ENCODE measurements around the gene JOSD1. TPM values are rescaled to one million over a fixed set of nuclear protein-coding genes. Genes with fewer than 3 reads are reported as not detected.
"Not testable (repeated sequence)": the region's sequence is repeated elsewhere in the genome, so short reads cannot be mapped to it uniquely, and the experiment has no call there.

JOSD1 gene
- total RNA-seq, 3 donors from 2014 or later, result 65.3 to 76.0 (median 72.8) TPM

DNA sequence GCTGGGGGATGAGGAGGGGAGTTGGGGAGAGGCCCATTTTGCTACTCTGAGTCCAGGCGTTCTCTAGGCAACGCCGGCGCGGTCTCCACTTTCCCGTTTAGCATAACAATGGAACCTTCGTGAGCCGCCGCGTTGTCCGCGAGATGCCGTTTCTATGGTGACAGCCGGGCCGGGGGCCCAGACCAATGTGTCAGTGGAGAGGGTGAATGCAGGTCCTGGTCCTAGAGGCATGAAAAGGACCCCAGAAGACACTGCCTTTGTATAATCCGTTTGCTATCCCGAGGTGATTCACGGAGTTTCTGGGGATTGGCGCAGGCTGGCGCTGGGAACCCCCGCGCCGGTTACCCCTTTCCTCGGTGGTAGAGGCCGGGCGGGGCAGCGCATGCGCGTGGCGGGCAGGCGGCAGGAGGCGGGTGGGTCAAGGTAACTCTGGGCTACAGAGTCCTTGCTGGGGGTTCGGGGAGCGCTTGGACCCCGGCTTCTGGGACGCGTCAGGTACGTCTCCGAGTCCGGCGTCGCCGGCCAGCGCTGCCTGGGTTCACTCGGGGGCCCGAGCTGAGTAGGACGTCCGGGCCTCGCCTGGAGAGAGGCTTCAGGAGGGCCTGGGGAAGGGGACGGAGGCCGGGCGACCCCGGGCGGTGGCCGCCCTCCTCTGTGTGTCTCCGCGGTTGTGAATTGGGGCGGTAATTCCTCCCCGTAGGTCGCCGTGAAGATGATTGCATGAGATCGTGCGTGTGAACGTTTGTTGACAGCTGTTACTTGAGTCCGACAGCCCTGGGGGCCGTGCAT is 44.3 kb downstream of the JOSD1 start, which contains the start of the genes CBY1 and FAM227A:
CBY1 (plus strand) TSS at position 383 of the 789 bp plus-strand sequence. CDS start 11,417 bp downstream, outside the sequence.
FAM227A (minus strand) TSS at position 137 of the 789 bp plus-strand sequence. CDS start 6,224 bp downstream, outside the sequence.
- Mint-ChIP-seq H3K9me3 (no peaks in the 10 kb centered on the region), H3K36me3 (ENCODE audit: insufficient read depth) (no peaks in the 10 kb centered on the region), H3K27me3 (ENCODE audit: low read depth) (no peaks in the 10 kb centered on the region), H3K4me3 (peak within 1 kb of the TSS; percentile 92), H3K4me1 (ENCODE audit: low read depth) (peaks cover 14% of the 10 kb centered on the region)
- ATAC-seq (peak; percentile 92), DNase-seq (peak; percentile 76)

DNA sequence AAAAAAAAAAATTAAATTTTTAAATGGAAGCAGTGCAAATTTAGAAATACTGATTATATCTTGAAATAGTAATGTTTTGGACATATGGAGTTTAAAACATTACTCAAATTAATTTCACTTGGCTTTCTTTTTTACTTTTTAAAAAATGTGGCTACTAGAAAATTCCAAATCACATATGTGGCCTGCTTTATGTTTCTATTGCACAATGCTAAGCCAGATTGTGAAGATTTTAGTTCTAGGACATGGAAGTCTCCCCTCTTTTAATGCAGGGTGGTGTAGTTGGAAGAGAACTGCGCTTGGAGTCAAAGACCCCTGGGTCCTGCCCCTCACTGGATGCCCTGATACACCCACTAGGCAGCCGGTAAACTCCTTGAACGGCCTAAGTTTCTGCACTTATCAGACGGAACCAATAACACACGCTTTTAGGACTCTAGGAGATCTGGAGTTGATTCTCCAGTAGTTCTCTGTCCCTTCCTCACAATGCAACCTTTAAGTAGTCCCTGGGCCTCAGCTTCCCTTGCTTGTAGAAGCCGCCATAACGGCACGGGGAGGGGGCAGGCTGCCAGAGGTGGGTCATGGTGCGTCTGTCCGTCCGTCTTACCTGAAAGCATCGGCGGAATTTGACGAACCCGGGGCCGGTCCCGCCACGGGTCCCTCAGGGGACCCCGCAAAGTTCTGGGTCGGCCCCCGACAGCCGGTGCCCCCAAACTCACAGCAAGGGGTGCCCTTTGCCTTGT is 45.1 kb downstream of the JOSD1 start:
- peak overlapping the region; percentile 92 for H3K4me3 Mint-ChIP-seq
- no peaks in the 10 kb centered on the region for H3K36me3 Mint-ChIP-seq (ENCODE audit: insufficient read depth)
- peaks cover 14% of the 10 kb centered on the region for H3K4me1 Mint-ChIP-seq (ENCODE audit: low read depth)
- ATAC-seq (peak in 1 of 2 donors; percentile 2), DNase-seq (no peak)
- no peaks in the 10 kb centered on the region for H3K9me3 Mint-ChIP-seq
- H3K27me3 Mint-ChIP-seq (ENCODE audit: low read depth), result no peaks in the 10 kb centered on the region

DNA sequence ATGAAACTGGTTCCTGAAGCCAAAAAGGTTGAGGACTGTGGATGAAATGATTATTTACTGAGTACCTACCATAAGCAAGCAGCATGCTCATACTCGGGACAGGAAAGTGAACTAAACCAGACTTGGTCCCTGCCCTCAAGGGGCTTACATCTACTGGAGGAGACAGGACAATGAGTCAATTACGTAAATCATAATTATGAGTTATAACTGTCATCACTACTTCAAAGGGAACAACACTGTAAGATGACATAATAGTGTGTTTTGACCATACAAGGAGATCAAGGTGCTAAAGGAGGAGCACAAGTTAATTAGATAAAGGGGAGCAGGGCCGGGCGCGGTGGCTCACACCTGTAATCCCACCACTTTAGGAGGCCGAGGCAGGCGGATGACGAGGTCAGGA is 47.0 kb downstream of the JOSD1 start:
- Mint-ChIP-seq H3K4me1 (ENCODE audit: low read depth) (peaks cover 14% of the 10 kb centered on the region), H3K27me3 (ENCODE audit: low read depth) (no peaks in the 10 kb centered on the region), H3K36me3 (ENCODE audit: insufficient read depth) (no peaks in the 10 kb centered on the region), H3K9me3 (no peaks in the 10 kb centered on the region), H3K4me3 (no peak overlapping the region)
- ATAC-seq, result no peak
- no peak for DNase-seq

DNA sequence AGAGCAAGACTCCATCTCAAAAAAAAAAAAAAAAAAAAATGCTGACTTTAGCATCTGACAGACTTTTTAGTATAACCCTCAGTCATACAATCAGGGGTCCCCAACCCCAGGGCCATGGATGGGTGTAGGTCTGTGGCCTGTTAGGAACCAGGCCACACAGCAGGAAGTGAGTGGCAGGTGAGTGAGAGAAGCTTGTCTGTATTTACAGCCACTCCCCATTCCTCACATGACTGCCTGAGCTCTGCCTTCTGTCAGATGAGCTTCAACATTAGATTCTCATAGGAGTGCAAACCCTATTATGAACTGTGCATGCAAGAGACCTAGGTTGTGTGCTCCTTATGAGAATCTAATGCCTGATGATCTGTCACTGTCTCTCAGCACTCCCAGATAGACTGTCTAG is 47.9 kb downstream of the JOSD1 start:
- Mint-ChIP-seq H3K27me3 (ENCODE audit: low read depth) (no peaks in the 10 kb centered on the region), H3K9me3 (no peaks in the 10 kb centered on the region), H3K36me3 (ENCODE audit: insufficient read depth) (no peaks in the 10 kb centered on the region), H3K4me1 (ENCODE audit: low read depth) (peaks cover 12% of the 10 kb centered on the region), H3K4me3 (no peak overlapping the region)
- DNase-seq, result no peak
- ATAC-seq, result no peak

DNA sequence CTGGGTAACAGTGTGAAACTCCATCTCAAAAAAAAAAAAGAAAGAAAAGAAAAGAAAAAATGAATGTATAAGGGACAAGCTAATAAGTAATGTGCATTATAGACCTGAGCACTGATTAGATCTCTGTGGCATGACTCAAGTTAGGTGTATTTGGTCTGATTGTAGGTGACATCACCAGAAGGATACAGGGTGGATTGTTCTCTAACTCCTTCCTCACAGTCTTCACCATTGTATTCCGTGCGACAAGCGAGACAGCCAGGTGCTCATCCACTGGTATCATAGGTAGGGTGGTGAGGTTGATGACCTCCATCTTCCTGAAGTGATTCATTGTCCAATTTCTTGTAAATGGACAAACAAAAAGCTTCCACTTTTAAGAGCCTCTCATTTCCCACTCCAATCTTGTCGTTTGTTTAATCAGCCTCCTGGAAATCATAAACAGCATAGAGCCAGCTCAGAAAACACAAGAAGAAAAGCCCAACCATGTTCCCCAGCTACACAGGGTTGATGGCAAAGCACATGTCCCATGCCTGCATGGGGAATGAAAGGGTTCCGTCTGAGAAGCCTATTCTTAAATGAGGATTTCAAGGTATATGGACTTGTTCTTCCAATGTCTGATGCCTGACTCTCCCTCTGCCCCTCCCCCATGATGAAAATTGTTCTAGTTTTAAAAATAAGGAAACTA is 50.8 kb downstream of the JOSD1 start:
- H3K27me3 Mint-ChIP-seq (ENCODE audit: low read depth), result peaks cover 2% of the 10 kb centered on the region
- H3K36me3 Mint-ChIP-seq (ENCODE audit: insufficient read depth), result no peaks in the 10 kb centered on the region
- peaks cover 2% of the 10 kb centered on the region for H3K4me1 Mint-ChIP-seq (ENCODE audit: low read depth)
- ATAC-seq, result no peak
- no peaks in the 10 kb centered on the region for H3K9me3 Mint-ChIP-seq
- no peak overlapping the region for H3K4me3 Mint-ChIP-seq
- DNase-seq, result no peak

DNA sequence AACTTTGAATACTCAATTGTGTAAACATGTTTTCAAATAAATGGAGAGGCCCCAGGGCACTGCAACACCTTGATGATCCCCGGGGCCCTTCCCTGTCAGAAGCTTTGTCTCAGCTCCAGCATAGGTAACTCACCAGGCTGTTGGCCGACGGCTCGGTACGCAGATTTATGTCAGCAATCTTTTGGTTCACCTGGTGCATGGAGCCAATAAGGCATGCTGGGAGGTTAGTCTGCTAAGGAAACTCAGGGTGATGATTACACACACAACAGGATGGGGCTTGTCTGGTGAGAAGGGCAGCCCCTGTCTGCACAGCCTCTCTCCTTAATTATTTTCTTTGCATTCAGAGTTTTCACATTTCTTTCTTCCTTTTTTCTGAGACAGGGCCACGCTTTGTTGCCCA is 55.3 kb downstream of the JOSD1 start:
- Mint-ChIP-seq H3K9me3 (no peaks in the 10 kb centered on the region), H3K27me3 (ENCODE audit: low read depth) (peaks cover 7% of the 10 kb centered on the region), H3K4me3 (no peak overlapping the region), H3K4me1 (ENCODE audit: low read depth) (no peaks in the 10 kb centered on the region), H3K36me3 (ENCODE audit: insufficient read depth) (peaks cover 2% of the 10 kb centered on the region)
- DNase-seq, result no peak
- ATAC-seq, result no peak

DNA sequence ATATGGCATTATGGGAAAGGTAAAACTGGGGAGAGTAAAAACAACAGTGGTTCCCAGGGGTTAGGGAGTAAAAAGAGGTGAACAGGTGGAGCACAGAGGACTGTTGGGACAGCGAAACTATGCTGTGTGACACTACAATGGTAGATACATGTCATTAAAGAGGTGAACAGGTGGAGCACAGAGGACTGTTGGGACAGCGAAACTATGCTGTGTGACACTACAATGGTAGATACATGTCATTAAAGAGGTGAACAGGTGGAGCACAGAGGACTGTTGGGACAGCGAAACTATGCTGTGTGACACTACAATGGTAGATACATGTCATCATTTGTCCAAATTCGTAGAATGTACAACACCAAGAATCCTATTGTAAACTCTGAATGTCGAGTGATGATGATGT is 56.5 kb downstream of the JOSD1 start:
- not testable (repeated sequence) for H3K4me1 Mint-ChIP-seq (ENCODE audit: low read depth)
- peak in 1 of 2 donors; percentile 57 for ATAC-seq

DNA sequence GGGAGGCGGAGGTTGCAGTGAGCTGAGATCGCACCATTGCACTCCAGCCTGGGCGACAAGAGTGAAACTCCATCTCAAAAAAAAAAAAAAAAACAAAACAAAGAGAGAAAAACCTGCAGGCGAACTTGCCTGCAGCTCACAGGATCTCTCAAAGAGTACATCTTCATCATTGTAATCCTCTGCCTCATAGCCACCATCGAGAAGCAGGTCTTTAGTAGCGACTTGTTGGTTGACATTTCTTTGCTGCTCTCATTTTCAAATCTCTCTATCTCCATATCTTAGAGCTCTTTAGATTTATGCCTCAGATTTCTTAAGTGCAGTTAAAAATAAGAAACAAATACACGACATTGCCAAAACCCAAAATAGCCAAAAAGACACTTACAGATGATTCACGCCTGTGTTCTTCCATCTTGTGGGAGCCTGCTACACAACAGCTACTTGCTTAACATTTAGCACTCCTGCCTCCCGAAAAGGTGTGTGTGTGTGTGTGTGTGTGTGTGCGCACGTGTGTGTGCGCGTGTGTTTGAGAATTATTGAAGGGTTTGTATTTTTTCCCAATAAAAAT is 59.2 kb downstream of the JOSD1 start:
- no peaks in the 10 kb centered on the region for H3K9me3 Mint-ChIP-seq
- peaks cover 2% of the 10 kb centered on the region for H3K36me3 Mint-ChIP-seq (ENCODE audit: insufficient read depth)
- H3K4me1 Mint-ChIP-seq (ENCODE audit: low read depth), result no peaks in the 10 kb centered on the region
- no peak overlapping the region for H3K4me3 Mint-ChIP-seq
- ATAC-seq (no peak), DNase-seq (no peak)
- H3K27me3 Mint-ChIP-seq (ENCODE audit: low read depth), result peaks cover 4% of the 10 kb centered on the region

More for the DNA sequence above, 56.5 kb downstream of the JOSD1 start:
- H3K9me3 Mint-ChIP-seq; H3K27me3 Mint-ChIP-seq (ENCODE audit: low read depth); DNase-seq; H3K36me3 Mint-ChIP-seq (ENCODE audit: insufficient read depth); H3K4me3 Mint-ChIP-seq: not testable (repeated sequence)

DNA sequence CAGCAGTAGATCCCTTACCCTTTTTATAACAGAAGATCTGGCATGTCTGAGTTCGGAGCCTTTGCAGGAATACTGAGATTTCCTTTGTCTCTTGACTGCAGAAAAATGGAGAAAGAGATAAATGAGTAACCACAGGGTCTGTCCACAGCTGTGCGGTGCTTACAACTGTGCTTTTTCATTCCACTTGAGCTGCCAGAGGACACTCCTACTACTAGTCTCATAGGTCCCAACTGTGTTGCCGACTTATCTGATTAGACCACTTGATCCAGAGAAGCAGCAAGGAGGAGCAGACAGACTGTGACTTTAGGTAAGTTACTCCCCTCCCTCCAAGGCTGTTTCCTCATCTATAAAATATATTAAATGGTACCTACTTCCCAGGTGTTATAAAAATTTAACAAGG is 62.0 kb downstream of the JOSD1 start:
- no peak for ATAC-seq
- Mint-ChIP-seq H3K36me3 (ENCODE audit: insufficient read depth) (peaks cover 2% of the 10 kb centered on the region), H3K4me3 (no peak overlapping the region), H3K4me1 (ENCODE audit: low read depth) (no peaks in the 10 kb centered on the region), H3K27me3 (ENCODE audit: low read depth) (peaks cover 4% of the 10 kb centered on the region), H3K9me3 (no peaks in the 10 kb centered on the region)
- no peak for DNase-seq

DNA sequence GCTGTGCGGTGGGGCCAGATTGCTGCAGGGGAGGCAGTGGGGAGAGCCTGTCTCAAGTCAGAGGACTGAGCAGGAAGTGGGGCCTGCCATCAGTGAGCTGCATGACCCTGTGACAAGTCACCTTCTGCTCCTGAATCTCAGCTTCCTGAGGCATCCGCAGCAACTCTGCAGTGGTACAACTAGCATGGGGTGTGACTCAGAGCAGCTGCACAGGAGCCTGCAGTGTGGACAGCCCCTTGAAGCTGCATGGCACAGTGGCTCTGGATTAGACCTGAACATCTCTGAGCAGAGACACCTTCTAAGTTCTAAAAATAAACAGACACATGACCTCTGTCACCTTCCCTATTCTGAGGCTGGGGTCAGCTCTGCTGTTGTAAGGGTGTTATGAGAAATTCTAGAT is 62.5 kb downstream of the JOSD1 start:
- Mint-ChIP-seq H3K27me3 (ENCODE audit: low read depth) (peaks cover 4% of the 10 kb centered on the region), H3K9me3 (no peaks in the 10 kb centered on the region), H3K4me3 (no peak overlapping the region), H3K4me1 (ENCODE audit: low read depth) (no peaks in the 10 kb centered on the region), H3K36me3 (ENCODE audit: insufficient read depth) (peaks cover 2% of the 10 kb centered on the region)
- DNase-seq, result no peak
- ATAC-seq, result no peak

Other genes with a start within 250 kb of the JOSD1 start
- gene KCNJ4, start 245.7 kb downstream of the JOSD1 start, total RNA-seq, result not detected
- gene KDELR3, start 232.8 kb downstream of the JOSD1 start, total RNA-seq, result under 1 TPM in 2 of 3 donors, not detected in 1; 0.21 to 0.35 TPM
- gene DDX17, start 194.6 kb downstream of the JOSD1 start, total RNA-seq, result 100 to 1,000 TPM; 228 to 276 (median 251) TPM
- 1 to 10 TPM; 1.9 to 3.0 (median 2.4) TPM for gene DMC1, start 130.8 kb downstream of the JOSD1 start, total RNA-seq
- gene FAM227A, start 44.6 kb downstream of the JOSD1 start, total RNA-seq, result under 1 TPM; 0.46 to 0.86 (median 0.53) TPM
- 1 to 10 TPM; 4.7 to 6.7 (median 4.9) TPM for gene CBY1, start 44.3 kb downstream of the JOSD1 start, total RNA-seq
- 100 to 1,000 TPM; 247 to 280 (median 249) TPM for gene TOMM22, start 19.0 kb downstream of the JOSD1 start, total RNA-seq
- gene GTPBP1, start 5.0 kb upstream of the JOSD1 start, total RNA-seq, result 10 to 100 TPM; 69.9 to 80.4 (median 76.5) TPM
- 10 to 100 TPM; 30.1 to 44.6 (median 44.0) TPM for gene SUN2, start 55.1 kb upstream of the JOSD1 start, total RNA-seq
- 1 to 10 TPM; 4.5 to 6.1 (median 5.1) TPM for gene DNAL4, start 93.2 kb upstream of the JOSD1 start, total RNA-seq
- 1 to 10 TPM; 2.0 to 2.5 (median 2.2) TPM for gene NPTXR, start 143.1 kb upstream of the JOSD1 start, total RNA-seq
- gene CBX6, start 171.3 kb upstream of the JOSD1 start, total RNA-seq, result 100 to 1,000 TPM; 192 to 225 (median 207) TPM

All from activated T-cell treated with anti-CD3 and anti-CD28 coated beads, Interleukin-2, amount 50 U/mL, for 4 hours (primary cell).